Activated T-cell treated with anti-CD3 and anti-CD28 coated beads, Interleukin-2, amount 50 U/mL, for 24 hours (primary cell): Measurements from ENCODE around the gene LRG1.
A peak's percentile ranks its signal among the peaks of the same experiment; 100 is the strongest.
"Not testable (repeated sequence)": the region's sequence is repeated elsewhere in the genome, so short reads cannot be mapped to it uniquely, and the experiment has no call there.

Source experiments
- DNase-seq: peaks from one replicate; pipeline ENCODE4 v3.0.0-alpha.2; 2020
- H3K27ac Mint-ChIP-seq: 2 replicates; pipeline ENCODE4 v1.8.0; 2020; ENCODE audit warnings: mild to moderate bottlenecking, mixed read lengths
- H3K27me3 Mint-ChIP-seq: 2 replicates; pipeline ENCODE4 v1.8.0; 2020; ENCODE audit warnings: mixed read lengths
- H3K36me3 Mint-ChIP-seq: 2 replicates; pipeline ENCODE4 v1.8.0; 2020; ENCODE audit warnings: low read depth, mixed read lengths
- H3K4me1 Mint-ChIP-seq: 2 replicates; pipeline ENCODE4 v1.8.0; 2020; ENCODE audit warnings: low read depth, mixed read lengths
- H3K4me3 Mint-ChIP-seq: 2 replicates; pipeline ENCODE4 v1.8.0; 2020; ENCODE audit warnings: mild to moderate bottlenecking, moderate library complexity, mixed read lengths
- H3K9me3 Mint-ChIP-seq: 2 replicates; pipeline ENCODE4 v1.8.0; 2020; ENCODE audit warnings: mixed read lengths

LRG1 gene

DNA sequence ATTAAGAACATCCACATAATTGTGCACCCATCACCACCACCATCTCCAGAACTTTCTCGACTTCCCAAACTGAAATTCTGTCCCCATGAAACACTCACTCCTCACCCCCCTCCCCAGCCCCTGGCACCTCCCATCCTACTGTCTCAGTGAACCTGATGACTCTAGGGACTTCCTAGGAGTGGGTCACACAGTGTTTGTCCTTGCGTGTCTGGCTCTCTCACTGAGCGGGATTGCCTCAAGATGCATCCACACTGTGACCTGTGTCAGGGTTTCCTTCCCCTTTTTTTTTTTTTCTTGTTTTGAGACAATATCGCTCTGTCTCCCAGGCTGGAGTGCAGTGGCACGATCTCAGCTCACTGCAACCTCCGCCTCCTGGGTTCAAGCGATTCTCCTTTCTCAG, 22.2 kb upstream of the LRG1 start:
- not testable (repeated sequence) for H3K4me1 Mint-ChIP-seq, H3K27me3 Mint-ChIP-seq, H3K4me3 Mint-ChIP-seq, DNase-seq, H3K36me3 Mint-ChIP-seq, H3K9me3 Mint-ChIP-seq, H3K27ac Mint-ChIP-seq

DNA sequence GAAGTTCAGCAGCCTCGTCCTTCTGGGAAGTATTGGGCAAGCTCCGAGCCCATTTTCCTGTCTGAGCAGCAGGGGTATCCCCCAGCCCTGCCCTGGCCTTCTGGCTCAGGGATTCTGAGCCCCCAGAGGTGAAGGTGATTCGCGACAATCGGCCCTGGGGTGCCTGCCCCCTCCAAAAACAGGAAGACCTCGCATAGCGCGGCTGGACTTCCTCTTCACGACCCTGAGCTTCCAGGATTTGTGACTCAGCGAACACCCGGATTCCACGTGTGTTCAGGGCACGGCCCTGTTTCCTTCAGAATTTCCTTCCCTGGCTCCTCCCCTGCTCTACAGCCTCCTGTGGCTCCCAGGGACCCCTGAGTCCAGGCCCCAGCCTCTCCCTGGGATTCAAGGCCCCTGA, 19.7 kb upstream of the LRG1 start, which contains the start of gene SEMA6B:
Gene SEMA6B (minus strand): TSS at position 116 of the 400 bp plus-strand sequence. CDS start 1,227 bp downstream, outside the sequence.
- H3K4me1 Mint-ChIP-seq: no peaks in the 10 kb centered on the region
- H3K36me3 Mint-ChIP-seq: no peaks in the 10 kb centered on the region
- H3K27me3 Mint-ChIP-seq: no peaks in the 10 kb centered on the region
- no peak within 1 kb of the TSS for H3K4me3 Mint-ChIP-seq
- no peak for DNase-seq
- H3K27ac Mint-ChIP-seq: no peak within 1 kb of the TSS
- H3K9me3 Mint-ChIP-seq: no peaks in the 10 kb centered on the region

DNA sequence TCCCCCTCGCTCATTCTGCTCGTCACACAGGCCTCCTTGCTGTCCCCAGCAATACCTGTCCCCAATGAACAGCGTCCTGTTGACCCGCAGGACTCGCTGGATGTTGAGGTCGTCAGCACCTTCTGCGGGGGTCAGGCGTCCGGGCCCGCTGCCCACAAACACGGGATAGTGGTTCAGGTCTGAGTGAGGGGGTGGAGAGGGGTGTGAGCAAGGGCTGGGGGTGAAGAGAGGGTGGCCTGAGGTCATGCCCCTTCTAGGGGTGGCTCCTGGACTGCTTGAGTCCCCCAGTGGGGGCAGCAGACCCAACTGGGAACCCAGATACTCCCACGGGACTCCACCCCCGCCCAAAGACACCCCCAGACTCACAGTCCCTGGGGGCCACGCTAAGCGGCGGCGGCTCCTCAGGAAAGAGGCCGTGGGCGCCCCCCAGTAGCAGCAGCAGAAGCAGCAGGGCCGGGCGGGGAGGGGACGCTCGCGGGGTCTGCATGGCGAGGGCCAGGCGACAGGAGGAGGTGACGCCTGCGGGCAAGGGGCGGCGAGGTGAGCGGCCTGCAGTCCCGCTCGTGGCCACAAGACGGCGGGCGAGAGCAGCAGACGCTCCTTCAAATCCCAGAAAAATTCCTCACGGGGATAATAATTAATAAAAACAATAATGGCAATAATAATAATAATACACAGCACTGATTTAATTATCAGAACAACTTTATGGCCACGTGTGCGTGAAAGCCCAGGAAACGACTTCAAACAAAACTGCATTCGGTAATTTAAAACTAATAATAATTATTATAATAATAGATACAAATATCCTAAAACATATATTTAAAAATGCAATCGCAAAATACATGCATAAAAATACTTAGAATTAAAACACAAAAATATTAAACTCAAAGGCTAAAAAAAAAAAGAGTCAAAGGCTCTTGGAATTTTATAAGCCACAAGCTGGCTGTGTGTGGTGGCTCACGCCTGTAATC, 18.4 kb upstream of the LRG1 start:
- Mint-ChIP-seq H3K36me3 (no peaks in the 10 kb centered on the region), H3K9me3 (no peaks in the 10 kb centered on the region), H3K27ac (no peak overlapping the region), H3K27me3 (no peaks in the 10 kb centered on the region), H3K4me1 (no peaks in the 10 kb centered on the region), H3K4me3 (no peak overlapping the region)
- DNase-seq: peak; percentile 60

DNA sequence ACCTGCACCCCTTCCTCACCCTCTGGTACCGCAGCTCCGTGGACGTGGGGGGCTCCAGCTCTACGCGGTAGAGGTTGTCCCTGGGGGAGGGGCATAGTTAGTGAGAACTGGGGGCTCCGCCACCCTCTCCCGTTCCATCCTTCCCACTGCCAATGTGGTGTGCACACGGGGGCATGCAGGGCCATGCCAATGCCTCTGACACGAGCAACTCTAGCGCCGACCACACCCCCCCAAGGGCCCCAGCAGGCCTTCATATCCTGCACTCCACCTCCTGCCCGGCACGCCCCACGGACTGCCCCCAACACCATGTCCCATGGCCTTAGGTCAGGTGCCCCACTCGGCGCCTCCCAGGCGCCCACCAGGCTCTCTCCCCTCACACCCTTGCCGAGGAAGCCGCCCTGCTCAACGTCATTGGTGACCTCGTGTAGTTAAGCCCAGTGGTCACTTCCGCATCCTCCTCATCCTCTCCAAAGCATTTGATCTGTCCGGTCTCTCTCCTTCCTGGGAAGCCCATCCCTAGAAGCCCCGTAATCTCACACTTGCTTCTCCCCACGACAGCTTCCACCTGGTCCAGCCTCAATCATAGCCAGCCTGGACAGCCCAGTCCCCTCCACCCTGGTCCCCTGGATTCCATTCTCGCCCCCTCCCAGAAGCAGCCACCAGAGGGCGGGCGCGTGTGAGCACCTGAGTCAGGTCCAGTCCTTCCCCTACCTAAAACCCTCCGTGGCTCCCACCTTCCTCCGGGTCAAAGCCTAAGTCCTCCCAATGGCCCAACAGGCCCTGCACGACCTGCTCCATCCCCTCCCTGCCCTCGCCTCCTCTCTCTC, 17.5 kb upstream of the LRG1 start:
- no peak overlapping the region for H3K27ac Mint-ChIP-seq
- no peak for DNase-seq
- no peaks in the 10 kb centered on the region for H3K36me3 Mint-ChIP-seq
- no peaks in the 10 kb centered on the region for H3K9me3 Mint-ChIP-seq
- H3K27me3 Mint-ChIP-seq: no peaks in the 10 kb centered on the region
- no peaks in the 10 kb centered on the region for H3K4me1 Mint-ChIP-seq
- no peak overlapping the region for H3K4me3 Mint-ChIP-seq

DNA sequence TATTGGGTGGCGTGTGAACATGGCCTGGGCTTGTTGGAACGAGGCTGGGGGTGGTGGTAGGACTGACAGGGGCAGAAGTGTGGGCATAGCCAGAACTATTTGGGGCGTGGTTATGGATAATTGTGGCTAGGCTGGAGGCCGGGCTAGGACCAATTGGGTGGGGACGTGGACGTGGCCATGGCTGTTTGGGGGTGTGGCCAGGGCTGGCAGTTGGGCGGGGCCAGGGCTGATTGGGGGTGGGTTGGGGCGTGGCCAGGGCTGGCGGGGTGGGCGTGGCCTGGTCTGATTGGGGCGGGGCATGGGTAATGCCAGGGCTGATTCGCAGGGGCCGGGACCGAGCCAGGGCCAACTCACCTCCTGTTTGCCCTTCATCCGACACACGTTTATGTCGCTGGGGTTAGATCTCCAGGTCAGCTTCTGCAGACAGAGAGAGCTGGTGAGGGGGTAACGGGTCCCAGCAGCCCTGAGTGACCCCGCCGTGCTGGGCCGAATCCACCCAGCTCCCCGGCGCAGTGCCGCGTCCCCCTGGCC, 16.8 kb upstream of the LRG1 start:
- no peaks in the 10 kb centered on the region for H3K4me1 Mint-ChIP-seq
- H3K27me3 Mint-ChIP-seq: peaks cover 4% of the 10 kb centered on the region
- no peak overlapping the region for H3K4me3 Mint-ChIP-seq
- no peaks in the 10 kb centered on the region for H3K9me3 Mint-ChIP-seq
- H3K36me3 Mint-ChIP-seq: no peaks in the 10 kb centered on the region
- DNase-seq: no peak
- H3K27ac Mint-ChIP-seq: no peak overlapping the region

DNA sequence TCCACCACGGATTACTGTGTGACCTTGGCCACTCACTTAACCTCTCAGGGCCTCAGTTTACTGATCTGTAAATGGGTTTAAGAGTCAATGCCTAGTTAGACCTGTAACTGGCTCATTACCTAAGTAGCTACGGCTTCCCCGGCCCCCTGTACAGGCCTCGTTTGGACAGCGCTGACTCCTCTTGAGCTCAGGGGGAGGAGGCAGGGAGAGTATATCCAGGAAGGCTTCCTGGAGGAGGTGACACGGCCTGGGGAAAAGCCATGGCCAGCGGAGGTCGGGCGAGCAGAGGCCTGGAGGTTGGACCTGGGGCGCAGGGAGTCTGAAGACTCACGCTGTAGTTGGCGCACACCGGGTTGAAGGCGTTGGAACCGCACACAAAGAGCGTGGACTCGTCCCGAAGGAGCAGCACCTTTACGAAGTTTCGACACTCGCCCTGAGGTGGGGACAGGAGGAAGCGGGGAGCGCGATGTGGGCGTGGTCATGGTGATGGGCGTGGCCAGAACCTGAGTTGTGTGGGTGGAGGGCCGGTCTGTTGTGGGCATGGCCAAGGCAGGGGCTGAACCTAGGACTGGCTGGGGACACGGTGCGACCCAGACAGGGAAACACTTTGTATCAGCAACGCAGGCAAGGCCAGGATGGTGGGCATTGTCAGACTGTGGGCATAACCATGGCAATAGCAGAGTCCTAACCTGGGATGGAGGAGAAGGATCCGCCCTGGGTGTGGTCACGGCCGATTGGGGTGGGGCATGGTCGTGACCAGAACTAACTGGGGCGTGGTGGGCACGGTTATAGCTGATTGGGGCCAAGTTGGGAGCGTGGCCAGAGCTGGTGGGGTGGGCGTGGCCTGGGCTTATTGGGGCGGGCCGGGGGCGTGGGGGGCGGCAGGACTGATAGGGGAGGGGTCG, 16.1 kb upstream of the LRG1 start:
- Mint-ChIP-seq H3K9me3 (no peaks in the 10 kb centered on the region), H3K27ac (no peak overlapping the region), H3K4me1 (no peaks in the 10 kb centered on the region), H3K4me3 (no peak overlapping the region), H3K36me3 (no peaks in the 10 kb centered on the region), H3K27me3 (peaks cover 4% of the 10 kb centered on the region)
- no peak for DNase-seq

DNA sequence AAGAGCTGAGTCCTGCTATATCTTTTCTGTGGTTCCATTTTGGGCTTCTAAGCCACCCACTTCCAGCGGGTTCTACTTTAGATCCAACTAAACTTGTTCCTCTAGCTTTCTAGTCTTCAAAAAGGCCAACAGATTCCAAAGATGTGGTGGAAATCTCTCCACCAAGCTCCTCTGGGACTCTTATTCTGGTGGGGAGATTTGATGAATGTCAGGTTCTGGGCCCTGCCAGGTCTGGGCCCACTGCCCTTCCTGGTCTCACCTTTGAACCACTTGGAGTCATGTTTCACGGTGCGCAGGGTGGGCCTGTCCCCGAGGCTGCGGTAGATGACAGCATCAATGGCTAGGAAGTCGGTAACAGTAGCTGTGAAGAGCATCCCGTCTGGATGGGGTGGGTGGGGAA, 14.9 kb upstream of the LRG1 start:
- Mint-ChIP-seq H3K27ac (no peak overlapping the region), H3K9me3 (no peaks in the 10 kb centered on the region), H3K4me1 (no peaks in the 10 kb centered on the region), H3K36me3 (no peaks in the 10 kb centered on the region), H3K4me3 (no peak overlapping the region), H3K27me3 (peaks cover 8% of the 10 kb centered on the region)
- DNase-seq: no peak

DNA sequence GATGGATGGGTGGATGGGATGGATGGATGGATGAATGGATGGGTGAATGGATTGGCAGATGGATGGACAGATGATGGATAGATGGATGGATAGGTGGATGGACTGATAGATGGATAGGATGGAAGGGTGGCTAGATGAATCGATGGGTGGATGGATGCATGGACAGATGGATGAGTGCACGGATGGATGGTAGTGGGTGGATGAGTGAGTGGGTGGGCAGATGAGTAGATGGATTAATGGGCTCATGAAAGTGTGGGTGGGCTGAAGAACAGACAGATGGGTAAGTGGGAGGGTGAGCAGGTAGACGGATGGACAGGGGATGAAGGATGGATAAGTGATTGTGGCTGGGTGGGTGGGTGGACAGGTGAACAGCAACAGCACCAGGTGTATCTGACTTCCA, 13.9 kb upstream of the LRG1 start:
- Mint-ChIP-seq H3K27ac (no peak overlapping the region), H3K4me1 (no peaks in the 10 kb centered on the region), H3K9me3 (no peaks in the 10 kb centered on the region), H3K4me3 (no peak overlapping the region), H3K36me3 (no peaks in the 10 kb centered on the region), H3K27me3 (peaks cover 8% of the 10 kb centered on the region)
- DNase-seq: no peak

DNA sequence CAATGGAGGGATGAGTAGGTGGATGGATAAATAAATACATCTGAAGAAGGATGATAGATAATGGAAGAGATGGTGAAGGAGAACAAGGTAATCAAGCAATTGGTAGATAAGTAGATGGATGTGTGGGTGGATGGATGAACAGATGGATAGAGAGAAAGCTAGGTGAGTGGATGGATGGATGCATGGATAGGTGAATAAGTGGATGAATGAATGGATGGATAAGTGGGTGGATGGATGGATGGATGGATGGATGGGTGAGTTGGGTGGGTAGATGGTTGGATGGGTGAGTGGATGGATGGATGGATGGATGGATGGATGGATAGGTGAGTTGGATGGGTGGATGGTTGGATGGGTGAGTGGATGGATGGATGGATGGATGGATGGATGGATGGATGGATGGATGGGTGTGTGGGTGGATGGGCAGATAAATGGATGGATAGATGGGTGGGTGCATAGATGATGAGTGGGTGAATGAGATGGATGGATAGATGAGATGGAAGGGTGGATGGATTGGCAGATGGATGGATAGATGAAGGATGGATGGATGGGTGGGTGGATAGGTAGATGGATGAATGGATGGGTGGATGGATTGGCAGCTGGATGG, 13.4 kb upstream of the LRG1 start:
- Mint-ChIP-seq H3K36me3 (no peaks in the 10 kb centered on the region), H3K9me3 (no peaks in the 10 kb centered on the region), H3K4me1 (no peaks in the 10 kb centered on the region), H3K27ac (no peak overlapping the region), H3K27me3 (peaks cover 8% of the 10 kb centered on the region), H3K4me3 (no peak overlapping the region)
- DNase-seq: no peak

DNA sequence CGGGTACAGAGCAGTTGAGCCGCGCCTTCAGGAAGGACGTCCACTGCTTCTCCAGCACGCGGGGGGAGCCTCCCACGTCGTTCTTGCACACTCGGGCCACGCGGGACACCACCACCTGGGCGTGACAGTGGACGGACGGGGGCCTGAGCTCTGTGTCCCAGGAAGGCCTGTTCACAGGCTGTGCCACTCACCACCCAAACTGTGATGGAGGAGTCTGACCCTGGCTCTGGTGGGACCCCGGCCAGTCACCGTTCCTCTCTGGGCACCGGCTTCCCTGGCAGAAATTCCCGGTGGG, 12.6 kb upstream of the LRG1 start:
- Mint-ChIP-seq H3K27me3 (peaks cover 8% of the 10 kb centered on the region), H3K36me3 (no peaks in the 10 kb centered on the region), H3K27ac (no peak overlapping the region), H3K9me3 (no peaks in the 10 kb centered on the region), H3K4me1 (no peaks in the 10 kb centered on the region), H3K4me3 (no peak overlapping the region)
- no peak for DNase-seq

DNA sequence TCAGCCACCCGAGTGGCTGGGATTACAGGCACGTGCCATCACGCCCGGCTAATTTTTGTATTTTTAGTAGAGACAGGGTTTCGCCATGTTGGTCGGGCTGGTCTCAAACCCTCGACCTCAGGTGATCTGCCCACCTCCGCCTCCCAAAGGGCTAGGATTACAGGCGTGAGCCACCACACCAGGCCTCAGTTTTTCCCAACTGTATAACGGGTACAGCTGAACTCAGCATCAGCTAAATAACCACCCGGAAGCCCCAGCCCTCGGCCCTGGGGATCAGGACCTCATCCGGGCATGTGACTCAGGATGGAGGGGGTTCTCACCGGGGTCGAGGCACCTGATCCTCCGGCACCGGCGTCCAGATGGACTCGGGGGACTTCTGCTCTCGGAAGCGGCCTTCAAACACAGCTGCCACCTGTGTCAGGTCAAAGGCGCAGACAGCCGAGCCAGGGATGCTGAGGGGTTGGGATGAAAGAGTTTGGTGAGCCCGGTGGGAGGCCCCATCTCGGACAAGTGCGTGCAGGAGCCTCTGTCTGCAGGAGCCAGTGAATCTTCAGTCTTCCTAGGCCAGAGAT, 10.7 kb upstream of the LRG1 start:
- Mint-ChIP-seq H3K27ac (no peak overlapping the region), H3K36me3 (no peaks in the 10 kb centered on the region), H3K9me3 (no peaks in the 10 kb centered on the region), H3K27me3 (peaks cover 8% of the 10 kb centered on the region), H3K4me3 (no peak overlapping the region), H3K4me1 (no peaks in the 10 kb centered on the region)
- DNase-seq: no peak

DNA sequence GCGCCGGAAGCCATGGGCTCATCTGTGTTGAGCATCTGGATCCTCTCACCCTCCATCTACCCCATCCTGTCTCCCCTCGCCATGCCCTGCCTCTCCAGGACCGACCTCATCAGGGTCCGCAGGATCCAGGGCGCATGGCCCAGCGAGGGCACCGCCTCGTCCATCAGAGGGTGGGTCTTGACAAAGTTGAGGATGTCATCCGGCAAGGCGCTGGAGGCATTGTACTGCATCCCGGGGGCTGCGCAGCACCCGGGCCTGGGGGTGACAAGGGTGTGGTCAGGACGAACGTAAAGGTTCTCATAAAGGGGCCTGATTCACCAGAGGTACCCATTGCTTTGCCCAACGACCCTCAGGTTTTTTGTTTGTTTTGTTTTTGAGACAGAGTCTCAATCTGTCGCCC, 10.2 kb upstream of the LRG1 start:
- H3K27me3 Mint-ChIP-seq: peaks cover 8% of the 10 kb centered on the region
- H3K9me3 Mint-ChIP-seq: no peaks in the 10 kb centered on the region
- DNase-seq: no peak
- H3K27ac Mint-ChIP-seq: no peak overlapping the region
- H3K36me3 Mint-ChIP-seq: no peaks in the 10 kb centered on the region
- H3K4me3 Mint-ChIP-seq: no peak overlapping the region
- no peaks in the 10 kb centered on the region for H3K4me1 Mint-ChIP-seq

DNA sequence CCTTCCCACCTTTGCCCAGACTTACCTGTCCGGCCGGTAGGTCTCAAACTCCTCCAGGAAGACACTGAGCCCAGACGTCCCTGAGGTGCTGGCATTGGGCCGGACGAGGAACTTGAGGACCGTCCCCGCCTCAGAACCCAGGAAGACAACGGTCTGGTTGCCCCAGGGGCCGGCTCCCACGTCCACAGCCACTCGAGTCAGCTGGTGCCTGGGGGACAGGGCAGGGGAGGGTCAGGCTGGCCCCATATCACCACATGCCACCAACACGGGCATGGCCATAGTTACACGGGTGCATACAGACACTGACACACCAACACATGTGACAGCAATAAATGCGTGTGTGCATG, 8.4 kb upstream of the LRG1 start:
- Mint-ChIP-seq H3K27ac (no peak overlapping the region), H3K9me3 (no peaks in the 10 kb centered on the region), H3K27me3 (peaks cover 8% of the 10 kb centered on the region), H3K4me3 (no peak overlapping the region), H3K4me1 (no peaks in the 10 kb centered on the region), H3K36me3 (no peaks in the 10 kb centered on the region)
- no peak for DNase-seq
